IPS DF 19.7 (cell line): Measurements from ENCODE around the gene EPHX1.
"Not testable (repeated sequence)": the region's sequence is repeated elsewhere in the genome, so short reads cannot be mapped to it uniquely, and the experiment has no call there.

Source experiments
- DNase-seq: peaks from one replicate; pipeline ENCODE4 v3.0.0-alpha.2; 2013; ENCODE audit warnings: low read depth, low spot score

Gene EPHX1

GRCh38 chr1:225777058-225777582 is 32.8 kb upstream of the EPHX1 start:
- no peak for DNase-seq

- peak; percentile 94 for DNase-seq
Measured at GRCh38 chr1:225777583-225778336, 32.2 kb upstream of the EPHX1 start, which contains the start of gene SRP9. SRP9 (plus strand) TSS chr1:225777826; CDS start chr1:225777941, 115 bp downstream.

- DNase-seq = no peak
Measured at GRCh38 chr1:225778337-225778669, 31.6 kb upstream of the EPHX1 start.

GRCh38 chr1:225779165-225779564 is 30.8 kb upstream of the EPHX1 start:
- DNase-seq = not testable (repeated sequence)

- DNase-seq = no peak
Measured at GRCh38 chr1:225780134-225780533, 29.8 kb upstream of the EPHX1 start.

GRCh38 chr1:225780630-225781029 is 29.3 kb upstream of the EPHX1 start:
- no peak for DNase-seq

GRCh38 chr1:225789142-225789541 is 20.8 kb upstream of the EPHX1 start:
- DNase-seq = not testable (repeated sequence)

- no peak for DNase-seq
Measured at GRCh38 chr1:225794954-225795353, 15.0 kb upstream of the EPHX1 start.

GRCh38 chr1:225796097-225796496 is 13.8 kb upstream of the EPHX1 start:
- not testable (repeated sequence) for DNase-seq

- not testable (repeated sequence) for DNase-seq
Measured at GRCh38 chr1:225801146-225801545, 8.8 kb upstream of the EPHX1 start.

- DNase-seq = no peak
Measured at GRCh38 chr1:225806249-225806648, 3.7 kb upstream of the EPHX1 start.

GRCh38 chr1:225806736-225807135 is 3.2 kb upstream of the EPHX1 start:
- DNase-seq = not testable (repeated sequence)

- no peak for DNase-seq
Measured at GRCh38 chr1:225808136-225808535, 1.8 kb upstream of the EPHX1 start.

GRCh38 chr1:225810579-225811538 is 935 bp downstream of the EPHX1 start:
- DNase-seq = not testable (repeated sequence)

- no peak for DNase-seq
Measured at GRCh38 chr1:225811622-225812487, 1.9 kb downstream of the EPHX1 start.

- no peak for DNase-seq
Measured at GRCh38 chr1:225812488-225813213, 2.7 kb downstream of the EPHX1 start.

GRCh38 chr1:225813214-225813964 is 3.5 kb downstream of the EPHX1 start:
- DNase-seq = no peak

GRCh38 chr1:225814381-225814780 is 4.5 kb downstream of the EPHX1 start:
- DNase-seq = no peak

GRCh38 chr1:225815090-225815489 is 5.2 kb downstream of the EPHX1 start:
- not testable (repeated sequence) for DNase-seq
